Endothelial cell of umbilical vein (primary cell): ENCODE results near the gene GNPTAB.

ENCODE experiments used
- EZH2 ChIP-seq: IDR thresholded peaks from 2 replicates; pipeline ENCODE4 v1.6.1; 2012; ENCODE audit warnings: borderline replicate concordance, low read depth, mild to moderate bottlenecking, moderate library complexity, low read length, inconsistent platforms; ENCODE audit not compliant: severe bottlenecking
- JUN ChIP-seq: IDR thresholded peaks from 2 replicates; pipeline ENCODE4 v1.6.1; 2011; ENCODE audit warnings: borderline replicate concordance, low read depth; ENCODE audit not compliant: insufficient read length, insufficient read depth
- POLR2AphosphoS5 ChIP-seq: IDR thresholded peaks from 2 replicates; pipeline ENCODE4 v1.6.1; 2012; ENCODE audit warnings: low read depth, mild to moderate bottlenecking, control low read depth, low read length, moderate library complexity; ENCODE audit not compliant: insufficient read depth
- TF ChIP-seq, protein P1 (sequence below), 2 donors: IDR thresholded peaks; 1 replicate in 1 of 2; 2 replicates in 1 of 2; pipeline ENCODE4 v1.5.1; 2011; ENCODE audit warnings: low read length in 2 of 2, mild to moderate bottlenecking in 2 of 2, moderate library complexity in 2 of 2, control low read depth in 1 of 2, inconsistent platforms in 1 of 2, low read depth in 1 of 2; ENCODE audit not compliant: insufficient read depth in 1 of 2; ENCODE audit errors: extremely low read depth in 1 of 2

DNA sequence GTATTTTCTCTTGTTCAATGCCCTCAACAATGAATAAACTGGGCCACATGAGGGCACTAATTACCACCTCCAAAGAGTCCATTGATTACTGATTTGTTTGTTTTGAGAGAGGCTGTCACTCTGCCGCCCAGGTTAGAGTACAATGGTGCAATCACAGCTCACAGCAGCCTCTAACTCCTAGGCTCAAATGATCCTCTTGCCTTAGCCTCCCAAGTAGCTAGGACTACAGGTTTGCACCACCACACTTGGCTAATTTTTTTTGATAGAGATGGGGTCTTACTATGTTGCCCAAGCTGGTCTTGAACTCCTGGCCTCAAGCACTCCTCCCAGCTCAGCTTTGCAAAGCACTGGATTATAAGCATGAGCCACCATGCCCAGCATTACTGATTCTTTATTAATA is 63.2 kb downstream of the GNPTAB start:
- TF ChIP-seq EZH2 (no peak), POLR2AphosphoS5 (no peak), JUN (no peak)
- TF ChIP-seq, protein P1, sequence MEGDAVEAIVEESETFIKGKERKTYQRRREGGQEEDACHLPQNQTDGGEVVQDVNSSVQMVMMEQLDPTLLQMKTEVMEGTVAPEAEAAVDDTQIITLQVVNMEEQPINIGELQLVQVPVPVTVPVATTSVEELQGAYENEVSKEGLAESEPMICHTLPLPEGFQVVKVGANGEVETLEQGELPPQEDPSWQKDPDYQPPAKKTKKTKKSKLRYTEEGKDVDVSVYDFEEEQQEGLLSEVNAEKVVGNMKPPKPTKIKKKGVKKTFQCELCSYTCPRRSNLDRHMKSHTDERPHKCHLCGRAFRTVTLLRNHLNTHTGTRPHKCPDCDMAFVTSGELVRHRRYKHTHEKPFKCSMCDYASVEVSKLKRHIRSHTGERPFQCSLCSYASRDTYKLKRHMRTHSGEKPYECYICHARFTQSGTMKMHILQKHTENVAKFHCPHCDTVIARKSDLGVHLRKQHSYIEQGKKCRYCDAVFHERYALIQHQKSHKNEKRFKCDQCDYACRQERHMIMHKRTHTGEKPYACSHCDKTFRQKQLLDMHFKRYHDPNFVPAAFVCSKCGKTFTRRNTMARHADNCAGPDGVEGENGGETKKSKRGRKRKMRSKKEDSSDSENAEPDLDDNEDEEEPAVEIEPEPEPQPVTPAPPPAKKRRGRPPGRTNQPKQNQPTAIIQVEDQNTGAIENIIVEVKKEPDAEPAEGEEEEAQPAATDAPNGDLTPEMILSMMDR (IDR thresholded peaks at IDR 0.05; ENCODE audit: extremely low read depth in 1 of 2, insufficient read depth in 1 of 2, low read depth in 1 of 2, low read length in 2 of 2): no peak
